HG03039 (cell line): ENCODE measurements around the gene VTA1.
A peak's percentile ranks its signal among the peaks of the same experiment; 100 is the strongest.
"Not testable (repeated sequence)": the region's sequence is repeated elsewhere in the genome, so short reads cannot be mapped to it uniquely, and the experiment has no call there.

Experiments used
- ATAC-seq: cut with Tn5 transposase; IDR thresholded peaks from one replicate; pipeline ENCODE4 v1.9.1; 2021; ENCODE audit warnings: mild to moderate bottlenecking, moderate library complexity; ENCODE audit not compliant: unreplicated experiment

The VTA1 gene, protein sequence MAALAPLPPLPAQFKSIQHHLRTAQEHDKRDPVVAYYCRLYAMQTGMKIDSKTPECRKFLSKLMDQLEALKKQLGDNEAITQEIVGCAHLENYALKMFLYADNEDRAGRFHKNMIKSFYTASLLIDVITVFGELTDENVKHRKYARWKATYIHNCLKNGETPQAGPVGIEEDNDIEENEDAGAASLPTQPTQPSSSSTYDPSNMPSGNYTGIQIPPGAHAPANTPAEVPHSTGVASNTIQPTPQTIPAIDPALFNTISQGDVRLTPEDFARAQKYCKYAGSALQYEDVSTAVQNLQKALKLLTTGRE

GRCh38 chr6:142146828-142147662 lies at the start of gene VTA1, which contains the start of gene NMBR:
VTA1 (plus strand) TSS chr6:142147263; CDS start chr6:142147288, 25 bp downstream.
NMBR (minus strand) TSS chr6:142147122; CDS start chr6:142088658, 58,464 bp downstream.
- ATAC-seq, result peak; percentile 99

DNA sequence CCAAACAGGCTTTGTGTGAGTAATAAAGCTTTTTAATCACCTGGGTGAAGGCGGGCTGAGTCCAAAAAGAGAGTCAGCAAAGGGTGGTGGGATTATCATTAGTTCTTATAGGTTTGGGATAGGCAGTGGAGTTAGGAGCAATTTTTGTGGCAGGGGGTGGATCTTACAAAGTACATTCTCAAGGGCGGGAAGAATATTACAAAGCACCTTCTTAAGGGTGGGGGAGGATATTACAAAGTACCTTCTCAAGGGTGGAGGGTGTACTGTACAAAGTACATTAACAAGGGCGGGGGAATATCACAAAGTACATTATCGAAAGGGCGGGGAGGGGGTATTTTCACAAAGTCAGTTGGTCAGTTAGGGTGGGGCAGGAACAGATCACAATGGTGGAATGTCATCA lies 42.2 kb upstream of the VTA1 start:
- ATAC-seq, result not testable (repeated sequence)

DNA sequence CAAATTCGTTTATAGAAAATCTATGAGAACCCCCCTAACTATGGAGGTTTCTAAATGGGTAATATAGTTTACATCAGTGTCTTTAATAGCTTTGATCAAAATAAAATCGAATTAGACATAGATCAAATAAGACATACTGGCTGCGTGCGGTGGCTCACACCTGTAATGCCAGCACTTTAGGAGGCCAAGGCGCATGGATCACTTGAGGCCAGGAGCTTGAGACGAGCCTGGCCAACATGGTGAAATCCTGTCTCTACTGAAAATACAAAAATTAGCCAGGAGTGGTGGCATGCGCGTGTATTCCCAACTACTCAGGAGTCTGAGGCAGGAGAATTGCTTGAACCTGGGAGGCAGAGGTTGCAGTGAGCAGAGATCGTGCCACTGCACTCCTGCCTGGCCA lies 36.2 kb upstream of the VTA1 start:
- not testable (repeated sequence) for ATAC-seq

GRCh38 chr6:142112451-142113061 lies 34.5 kb upstream of the VTA1 start:
- no peak for ATAC-seq

DNA sequence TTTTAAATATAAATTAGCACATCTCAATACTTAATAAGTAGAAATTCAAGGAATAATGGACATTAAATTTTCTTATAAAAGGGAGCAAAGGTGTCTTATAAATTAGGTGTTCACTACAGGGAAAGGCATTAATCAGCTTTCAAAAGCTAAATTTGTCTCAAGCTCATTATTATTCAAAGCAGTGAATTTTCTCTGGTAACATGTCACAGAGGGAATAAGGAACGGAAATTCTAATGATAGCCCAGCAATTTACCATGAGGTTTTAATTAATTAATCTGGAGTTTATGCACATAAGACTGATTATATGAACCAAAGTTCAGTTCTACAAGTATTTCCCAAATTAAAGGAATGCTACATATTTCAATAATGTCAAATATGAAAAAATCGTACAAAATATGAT lies 29.7 kb upstream of the VTA1 start:
- no peak for ATAC-seq

- ATAC-seq, result no peak
Observed at GRCh38 chr6:142118328-142118727, 28.7 kb upstream of the VTA1 start.

- no peak for ATAC-seq
Observed at GRCh38 chr6:142118925-142119324, 28.1 kb upstream of the VTA1 start.

- no peak for ATAC-seq
Observed at GRCh38 chr6:142121342-142121741, 25.7 kb upstream of the VTA1 start.

GRCh38 chr6:142130814-142131213 lies 16.2 kb upstream of the VTA1 start:
- no peak for ATAC-seq

DNA sequence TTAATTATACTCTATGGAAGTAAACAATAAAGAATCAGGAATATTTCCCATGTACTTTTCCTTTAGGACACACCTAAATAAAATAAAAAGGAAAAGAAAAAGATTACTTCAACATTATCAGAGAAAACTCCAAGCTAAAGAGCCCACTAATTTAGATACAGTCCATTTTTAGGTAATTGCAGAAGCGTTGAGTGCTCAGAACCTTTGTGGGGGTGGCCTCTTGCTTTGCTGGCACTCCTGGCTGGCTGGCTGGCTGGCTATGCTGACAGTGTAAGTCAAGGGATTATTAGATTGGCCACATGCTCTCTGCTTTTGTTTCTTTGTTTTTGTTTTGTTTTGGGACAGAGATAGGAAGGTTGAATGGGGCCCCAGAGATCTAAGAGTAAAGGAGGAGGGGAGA lies 14.4 kb upstream of the VTA1 start, which contains the start of gene GJE1:
TSS of gene GJE1 (plus strand) at position 301 of the 400 bp plus-strand sequence. CDS start 234 bp downstream, outside the sequence.
- ATAC-seq, result no peak

GRCh38 chr6:142138876-142139275 lies 8.2 kb upstream of the VTA1 start:
- ATAC-seq, result no peak

DNA sequence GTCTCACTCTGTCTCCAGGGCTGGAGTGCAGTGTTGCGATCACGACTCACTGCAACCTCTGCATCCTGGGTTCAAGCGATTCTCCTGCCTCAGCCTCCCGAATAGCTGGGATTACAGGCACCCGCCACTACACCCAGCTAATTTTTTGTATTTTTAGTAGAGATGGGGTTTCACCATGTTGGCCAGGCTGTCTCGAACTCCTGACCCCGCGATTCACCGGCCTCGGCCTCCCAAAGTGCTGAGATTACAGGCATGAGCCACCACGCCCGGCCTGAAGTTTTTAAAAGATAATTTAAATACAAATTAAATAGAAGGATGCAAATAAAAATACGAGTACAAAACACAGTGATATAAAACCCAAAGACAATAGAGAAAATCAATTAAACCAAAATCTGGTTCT lies 5.5 kb upstream of the VTA1 start:
- not testable (repeated sequence) for ATAC-seq

DNA sequence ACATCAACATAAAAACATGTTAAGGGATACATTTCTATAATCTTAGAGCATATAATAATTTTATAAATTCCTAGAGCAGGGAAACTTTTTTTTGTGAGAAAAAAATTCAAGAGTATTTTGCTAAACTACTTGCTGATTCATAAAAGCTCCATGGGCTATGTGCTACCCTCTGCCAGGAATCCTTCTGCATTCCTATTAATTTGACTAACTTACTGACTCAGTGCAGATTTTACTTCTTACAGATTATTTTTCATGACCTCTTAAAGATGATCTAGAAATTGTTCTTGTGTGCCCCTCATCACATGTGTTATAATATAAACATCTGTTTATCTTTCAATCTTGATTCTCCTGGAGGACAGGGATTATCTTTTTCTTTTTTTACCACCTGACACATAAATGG lies 5.7 kb downstream of the VTA1 start:
- ATAC-seq, result no peak

DNA sequence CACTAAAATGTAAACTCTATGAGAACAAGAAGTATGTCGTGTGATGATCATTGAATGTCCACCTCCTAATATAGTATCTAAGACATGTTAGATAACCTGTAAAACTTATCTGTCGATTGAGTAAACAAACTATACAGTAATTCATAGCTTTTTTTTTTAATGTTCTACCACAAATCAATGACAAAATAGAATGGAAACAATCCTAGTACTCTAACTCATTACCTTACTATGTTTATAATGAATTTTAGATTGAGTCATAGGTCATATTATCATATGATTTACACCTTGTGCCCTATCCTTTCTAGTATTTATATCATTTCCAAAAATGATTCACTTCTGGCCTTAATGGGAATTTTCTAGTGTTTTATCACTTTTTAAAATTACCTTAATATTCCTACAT lies 6.1 kb downstream of the VTA1 start:
- no peak for ATAC-seq

DNA sequence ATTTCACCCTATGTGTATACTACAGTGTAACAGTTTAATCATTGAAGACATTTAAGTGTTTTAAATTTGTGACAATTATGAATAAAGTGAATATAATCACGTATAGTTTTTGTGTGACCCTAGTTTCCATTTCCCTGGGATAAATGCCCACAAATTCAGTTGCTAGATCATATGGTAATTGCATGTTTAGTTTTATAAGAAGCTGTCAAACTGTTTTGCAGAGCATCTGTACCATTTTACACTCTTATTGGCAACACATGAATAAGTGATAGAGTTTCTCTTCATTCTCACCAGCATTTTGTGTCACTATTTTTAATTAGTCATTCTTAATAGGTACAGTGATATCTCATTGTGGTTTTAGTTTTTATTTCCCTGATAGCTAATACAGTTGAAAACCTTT lies 7.3 kb downstream of the VTA1 start:
- ATAC-seq, result no peak

DNA sequence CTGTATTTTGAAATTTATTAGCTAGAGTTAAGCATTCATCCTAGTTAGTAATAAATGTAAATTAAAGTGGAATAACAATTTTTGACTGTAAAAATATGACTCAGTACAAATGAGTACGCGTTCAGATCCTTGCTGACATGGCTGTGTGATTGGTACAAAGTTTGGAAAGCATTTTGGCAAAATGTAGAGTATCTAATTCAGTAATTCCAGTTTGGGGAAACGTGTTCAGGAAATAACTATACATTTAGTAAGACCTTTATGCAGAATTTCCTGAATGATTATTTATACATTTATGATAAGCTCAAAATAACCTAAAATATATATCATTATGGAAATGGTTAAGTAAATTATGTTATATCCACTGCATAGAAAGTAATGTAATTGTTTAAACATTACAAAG lies 8.0 kb downstream of the VTA1 start:
- no peak for ATAC-seq

- no peak for ATAC-seq
Observed at GRCh38 chr6:142155895-142156757, 9.1 kb downstream of the VTA1 start.

DNA sequence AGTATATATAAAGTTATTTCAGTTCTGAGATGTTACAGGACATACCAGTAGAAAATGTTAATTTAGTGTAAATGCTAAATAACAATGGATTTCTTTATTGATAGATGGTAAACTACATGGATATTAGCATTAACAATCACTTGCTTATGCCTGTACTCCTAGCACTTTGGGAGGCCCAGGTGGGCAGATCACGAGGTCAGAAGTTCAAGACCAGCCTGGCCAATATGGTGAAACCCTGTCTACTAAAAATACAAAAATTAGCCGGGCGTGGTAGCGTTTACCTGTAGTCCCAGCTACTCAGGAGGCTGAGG lies 9.7 kb downstream of the VTA1 start:
- not testable (repeated sequence) for ATAC-seq

DNA sequence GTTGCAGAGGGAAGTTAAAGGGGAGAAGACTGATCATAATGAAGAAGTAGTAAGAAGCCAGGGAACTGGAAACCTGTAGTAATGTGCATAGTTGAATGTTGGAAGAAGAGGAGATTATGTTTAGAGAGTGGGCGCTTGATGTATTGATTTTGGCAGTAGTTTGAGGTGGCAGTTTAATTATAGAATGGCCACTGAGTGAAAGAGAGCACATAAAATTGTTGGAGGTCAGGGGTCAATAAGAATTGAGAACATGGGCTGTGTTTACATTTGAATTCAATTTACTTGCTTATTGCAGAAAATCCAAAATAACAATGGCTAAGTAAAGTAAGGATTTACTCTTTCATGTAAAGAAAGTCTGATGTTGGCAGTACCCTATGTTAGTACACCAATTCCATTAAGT lies 15.7 kb downstream of the VTA1 start:
- ATAC-seq, result no peak

DNA sequence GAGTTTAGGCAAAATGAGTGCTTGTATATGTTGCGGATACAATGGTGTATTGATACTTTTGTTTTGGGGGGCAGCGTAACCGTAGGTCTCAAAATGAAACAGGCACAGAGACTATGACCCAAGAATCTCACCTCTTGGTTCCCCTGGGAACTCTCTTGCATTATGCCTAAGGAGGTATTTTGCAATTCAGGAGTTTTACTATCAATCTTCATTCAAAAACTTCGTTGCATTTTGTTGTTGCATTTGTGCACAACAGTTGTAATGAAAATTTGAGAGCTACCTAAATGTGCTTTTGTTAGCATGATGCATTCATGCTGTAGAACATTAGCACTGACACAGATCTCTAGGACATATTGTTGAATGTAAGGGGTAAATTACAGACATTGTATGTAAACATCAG lies 18.2 kb downstream of the VTA1 start:
- no peak for ATAC-seq

GRCh38 chr6:142167071-142167470 lies 20.0 kb downstream of the VTA1 start:
- no peak for ATAC-seq
